GM18499 (cell line): ENCODE measurements around the gene PIK3AP1.

Source experiments
- ATAC-seq: cut with Tn5 transposase; IDR thresholded peaks from one replicate; pipeline ENCODE4 v1.9.1; 2021; ENCODE audit warnings: moderate number of reproducible peaks; ENCODE audit not compliant: insufficient read depth, unreplicated experiment

PIK3AP1 gene

GRCh38 chr10:96724621-96725020 lies 4.3 kb upstream of the PIK3AP1 start:
- no peak for ATAC-seq

- no peak for ATAC-seq
Measured at GRCh38 chr10:96721207-96721572, 876 bp upstream of the PIK3AP1 start.

DNA sequence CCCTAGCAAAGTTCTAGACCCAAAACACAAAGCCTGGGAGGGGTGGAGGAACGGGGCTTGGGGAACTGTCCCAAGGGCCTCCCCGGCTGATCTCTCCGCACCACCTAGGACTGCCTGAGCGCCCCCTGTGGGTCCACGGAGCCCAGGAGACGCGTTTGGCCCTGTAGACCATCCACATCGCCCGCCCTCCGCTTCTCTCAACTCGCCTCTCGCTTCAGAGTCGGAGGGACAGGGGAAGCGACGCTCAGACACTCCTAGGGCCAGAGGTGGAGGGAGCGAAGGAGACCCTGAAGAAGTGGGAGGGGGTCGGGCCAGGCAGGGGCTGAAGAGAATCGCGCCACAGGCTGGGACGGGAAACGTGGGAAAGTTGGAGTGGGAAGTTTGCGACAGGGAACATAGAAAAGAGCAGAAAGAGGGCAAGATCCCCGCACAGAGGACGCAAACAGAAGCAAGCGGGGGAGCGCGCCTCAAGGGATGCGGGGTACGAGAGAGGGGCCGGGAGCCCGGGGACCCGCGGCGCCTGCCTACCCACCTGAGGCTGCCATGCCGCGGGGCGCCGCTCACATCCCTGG lies 378 bp downstream of the PIK3AP1 start:
- ATAC-seq = peak; percentile 39

GRCh38 chr10:96719200-96719599 lies 1.1 kb downstream of the PIK3AP1 start:
- ATAC-seq = no peak

GRCh38 chr10:96718304-96718990 lies 1.9 kb downstream of the PIK3AP1 start:
- no peak for ATAC-seq

GRCh38 chr10:96716390-96716789 lies 3.9 kb downstream of the PIK3AP1 start:
- ATAC-seq = no peak

- ATAC-seq = no peak
Measured at GRCh38 chr10:96714746-96715255, 5.5 kb downstream of the PIK3AP1 start.

GRCh38 chr10:96714031-96714590 lies 6.2 kb downstream of the PIK3AP1 start:
- no peak for ATAC-seq

- no peak for ATAC-seq
Measured at GRCh38 chr10:96712662-96713271, 7.5 kb downstream of the PIK3AP1 start.

DNA sequence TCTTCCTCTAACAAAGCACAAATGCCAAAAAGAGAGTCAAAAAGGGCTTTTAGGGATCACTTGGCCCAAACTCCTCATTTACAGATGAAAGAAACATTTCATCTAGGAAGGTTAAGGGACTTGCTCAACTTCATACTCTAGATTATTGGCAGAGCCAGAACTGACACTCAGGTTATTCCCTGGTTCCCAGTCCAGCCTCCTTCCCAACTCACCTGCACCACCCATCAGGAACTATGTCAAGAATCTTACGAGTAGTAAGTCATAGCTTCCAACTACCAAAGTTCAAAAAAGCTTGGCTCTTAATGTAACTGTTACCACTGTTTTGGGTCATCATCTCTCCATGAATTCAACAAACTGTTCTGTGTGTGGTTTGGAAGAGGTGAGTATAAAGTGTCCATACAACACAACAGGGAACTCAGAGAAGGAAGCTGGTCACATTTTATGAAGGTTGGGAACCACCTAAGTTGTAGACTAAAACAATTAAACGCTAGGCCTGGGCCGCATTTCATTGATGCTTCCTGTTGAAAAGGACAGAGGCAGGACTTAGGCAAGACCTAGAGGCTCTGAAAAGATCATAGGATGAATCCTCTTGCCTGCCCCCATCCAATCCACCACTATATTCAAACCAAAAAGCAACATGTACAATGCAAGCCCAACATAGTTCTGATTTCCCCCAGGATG lies 9.1 kb downstream of the PIK3AP1 start:
- no peak for ATAC-seq

DNA sequence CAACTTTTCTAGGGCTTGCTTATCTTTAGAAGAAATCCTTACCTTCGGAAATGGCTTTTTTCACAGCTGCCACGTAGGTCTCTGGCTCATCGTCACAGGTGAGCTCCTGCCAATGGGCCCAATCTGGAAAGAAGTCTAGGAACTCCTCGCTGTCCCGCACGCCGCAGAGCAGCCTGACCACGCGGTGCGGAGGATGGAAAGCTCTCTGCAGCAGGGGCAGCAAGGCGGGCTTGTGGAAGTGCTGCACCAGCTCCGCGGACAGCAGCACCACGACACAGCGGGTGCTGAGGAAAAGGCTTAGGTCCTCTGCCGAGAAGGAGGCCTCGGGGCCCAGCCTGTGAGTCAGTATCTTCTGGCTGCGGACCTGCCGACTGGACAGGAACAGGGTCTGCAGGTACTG lies 10.8 kb downstream of the PIK3AP1 start:
- ATAC-seq = no peak

DNA sequence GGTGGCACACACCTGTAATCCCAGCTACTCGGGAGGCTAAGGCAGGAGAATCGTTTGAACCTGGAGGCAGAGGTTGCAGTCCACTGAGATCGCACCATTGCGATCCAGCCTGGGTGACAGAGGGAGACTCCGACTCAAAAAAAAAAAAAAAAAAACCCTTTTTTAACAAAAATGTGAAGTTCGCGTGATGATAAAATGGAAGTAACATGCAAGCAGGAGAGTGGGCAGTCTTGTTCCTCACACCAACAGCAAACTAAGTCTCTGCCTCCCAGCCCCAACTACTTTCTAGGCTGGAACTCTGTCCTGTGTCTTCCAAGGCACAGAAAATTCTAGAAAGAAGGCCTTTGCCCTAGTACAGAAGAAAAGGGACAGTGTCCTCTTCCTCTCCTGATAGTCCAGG lies 11.3 kb downstream of the PIK3AP1 start:
- no peak for ATAC-seq

GRCh38 chr10:96708456-96708855 lies 11.9 kb downstream of the PIK3AP1 start:
- no peak for ATAC-seq

DNA sequence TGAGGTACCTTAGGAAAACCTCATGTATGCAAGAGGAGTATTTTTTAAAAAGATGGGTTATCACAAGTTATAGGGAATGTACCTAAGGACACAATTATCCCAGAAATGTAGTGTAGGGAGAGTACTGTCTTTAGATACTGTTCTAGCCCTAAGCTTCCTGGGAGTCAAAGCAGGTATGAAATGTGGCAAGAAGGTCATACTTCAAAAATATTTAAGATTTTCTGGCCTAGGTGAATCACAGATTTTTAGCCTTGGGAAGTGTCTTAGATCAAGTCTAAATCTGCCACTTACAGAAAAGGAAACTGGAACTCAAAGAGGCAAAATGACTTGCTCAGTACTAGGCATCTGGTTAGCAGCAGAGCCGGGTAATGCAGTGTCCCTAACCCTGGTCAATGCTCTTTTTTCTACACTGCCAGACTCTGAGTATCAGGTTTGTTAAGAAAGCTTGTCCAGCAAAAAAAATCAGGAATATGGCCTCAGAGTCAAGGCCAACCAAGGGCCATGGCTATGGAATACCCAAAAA lies 13.9 kb downstream of the PIK3AP1 start:
- no peak for ATAC-seq

GRCh38 chr10:96705134-96705533 lies 15.2 kb downstream of the PIK3AP1 start:
- ATAC-seq = no peak

DNA sequence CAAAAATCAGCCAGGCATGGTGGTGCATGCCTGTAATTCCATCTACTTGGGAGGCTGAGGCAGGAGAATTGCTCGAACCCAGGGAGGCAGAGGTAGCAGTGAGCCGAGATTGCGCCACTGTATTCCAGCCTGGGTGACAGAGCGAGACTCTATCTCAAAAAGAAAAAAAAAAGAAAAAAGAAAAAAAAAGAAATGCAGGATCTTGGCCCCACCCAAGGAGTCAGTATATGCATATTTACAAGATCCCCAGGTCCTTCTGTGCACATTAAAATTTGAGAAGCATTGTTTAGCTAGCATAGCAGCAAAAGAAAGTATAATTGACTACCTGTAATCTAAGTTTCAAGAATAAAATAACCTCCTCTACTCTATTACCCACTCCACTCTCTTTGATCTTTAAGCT lies 15.8 kb downstream of the PIK3AP1 start:
- ATAC-seq = no peak

GRCh38 chr10:96703358-96703757 lies 17.0 kb downstream of the PIK3AP1 start:
- no peak for ATAC-seq

GRCh38 chr10:96701265-96701664 lies 19.0 kb downstream of the PIK3AP1 start:
- ATAC-seq = no peak

GRCh38 chr10:96700374-96701099 lies 19.8 kb downstream of the PIK3AP1 start:
- ATAC-seq = peak; percentile 54

GRCh38 chr10:96699613-96700012 lies 20.7 kb downstream of the PIK3AP1 start:
- no peak for ATAC-seq
